PC-3 (cell line): ENCODE measurements around the gene NOM1. TPM values are rescaled to one million over a fixed set of nuclear protein-coding genes. Genes with fewer than 3 reads are reported as not detected.

Source experiments
- ATAC-seq: fragments of 200-7000 bp; cut with Tn5 transposase; 2 replicates; pipeline ENCODE4 v1.9.1; 2020; ENCODE audit warnings: mild to moderate bottlenecking, moderate library complexity
- BruUV-seq: library from RNA; stranded (reverse); fragments of 400-500 nt; replicated peaks from 2 replicates; lab custom pipeline; 2021; lab: Mats Ljungman, UMichigan
- CTCF ChIA-PET: fragments of 300-600 bp; sonication (Branson Sonifier 250); formaldehyde crosslinking; loops from one replicate; lab custom pipeline; 2022; ENCODE audit warnings: antibody characterized with exemption; lab: Charles Lee
- POLR2A ChIA-PET: fragments of 300-600 bp; sonication (Branson Sonifier 250); formaldehyde crosslinking; loops from one replicate; lab custom pipeline; 2022; ENCODE audit warnings: antibody characterized with exemption; ENCODE audit not compliant: unreplicated experiment; lab: Charles Lee
- DNase-seq: peaks from one replicate; pipeline ENCODE4 v3.0.0-alpha.2; 2015
- H2AFZ ChIP-seq: fragments of 300-600 bp; sonication (generic); 2 replicates; pipeline ENCODE4 v1.6.0; 2016; ENCODE audit warnings: antibody characterized with exemption, low read length
- H3F3A ChIP-seq: fragments of 300-600 bp; sonication (generic); one replicate; pipeline ENCODE4 v1.6.0; 2017; ENCODE audit warnings: antibody characterized with exemption, low read length, control low read depth, mild to moderate bottlenecking; ENCODE audit not compliant: unreplicated experiment
- H3K27ac ChIP-seq: fragments of 300-600 bp; sonication (generic); 2 replicates; pipeline ENCODE4 v1.5.1; 2016; ENCODE audit warnings: mild to moderate bottlenecking, low read length
- H3K27me3 ChIP-seq: fragments of 300-600 bp; sonication (generic); 2 replicates; pipeline ENCODE4 v1.6.1; 2016; ENCODE audit warnings: low read length, mixed read lengths
- H3K36me3 ChIP-seq: fragments of 300-600 bp; sonication (generic); 2 replicates; pipeline ENCODE4 v1.6.1; 2016; ENCODE audit warnings: low read depth, mixed run types, low read length, mixed read lengths
- H3K4me1 ChIP-seq: fragments of 300-600 bp; sonication (generic); 2 replicates; pipeline ENCODE4 v1.5.1; 2016; ENCODE audit warnings: low read length; ENCODE audit not compliant: insufficient read depth
- H3K4me2 ChIP-seq: fragments of 300-600 bp; sonication (generic); 2 replicates; pipeline ENCODE4 v1.6.0; 2016; ENCODE audit warnings: low read length
- H3K4me3 ChIP-seq: fragments of 300-600 bp; sonication (generic); 2 replicates; pipeline ENCODE4 v1.5.1; 2016; ENCODE audit warnings: mild to moderate bottlenecking, low read length, mixed read lengths
- H3K79me2 ChIP-seq: fragments of 300-600 bp; sonication (generic); 2 replicates; pipeline ENCODE4 v1.6.1; 2017; ENCODE audit warnings: low read length, mixed read lengths
- H3K9ac ChIP-seq: fragments of 300-600 bp; sonication (generic); 2 replicates; pipeline ENCODE4 v1.6.0; 2016; ENCODE audit warnings: mild to moderate bottlenecking, low read length
- H3K9me2 ChIP-seq: fragments of 300-600 bp; sonication (generic); replicated peaks from 2 replicates; pipeline ENCODE4 v1.6.1; 2016; ENCODE audit warnings: mixed run types, low read length, mixed read lengths
- H3K9me3 ChIP-seq: fragments of 300-600 bp; sonication (generic); 2 replicates; pipeline ENCODE4 v1.6.1; 2016; ENCODE audit warnings: low read length, mixed read lengths
- H4K20me1 ChIP-seq: fragments of 300-600 bp; sonication (generic); 2 replicates; pipeline ENCODE4 v1.6.1; 2016; ENCODE audit warnings: low read length, mixed read lengths
- EZH2 ChIP-seq: fragments of 300-600 bp; sonication (generic); IDR thresholded peaks from one replicate; pipeline ENCODE4 v1.6.1; 2017; ENCODE audit warnings: antibody characterized with exemption, mild to moderate bottlenecking, low read length; ENCODE audit not compliant: unreplicated experiment
- EZH2phosphoT487 ChIP-seq: fragments of 300-600 bp; sonication (generic); IDR thresholded peaks from 2 replicates; pipeline ENCODE4 v1.6.1; 2018; ENCODE audit warnings: mild to moderate bottlenecking, antibody characterized with exemption, low read length, borderline replicate concordance
- intact Hi-C: fragments of 100-400 bp; cut with micrococcal nuclease; formaldehyde crosslinking; loops from 2 replicates; pipeline ENCODE4 v1.9.0; 2023
- total RNA-seq: library from RNA; depleted of rRNA; stranded (reverse); fragments of >200 nt; gene quantifications from 2 replicates; pipeline ENCODE4 v1.2.3, GENCODE V29; 2014
- TF ChIP-seq, protein P1 (sequence below): fragments of 300-600 bp; sonication (generic); conservative IDR thresholded peaks from 2 replicates; pipeline ENCODE4 v1.5.1; 2017; ENCODE audit warnings: antibody characterized with exemption, low read depth, mild to moderate bottlenecking, low read length

The NOM1 gene
- total RNA-seq, 1 experiment from 2014 or later: 17.7 TPM

DNA sequence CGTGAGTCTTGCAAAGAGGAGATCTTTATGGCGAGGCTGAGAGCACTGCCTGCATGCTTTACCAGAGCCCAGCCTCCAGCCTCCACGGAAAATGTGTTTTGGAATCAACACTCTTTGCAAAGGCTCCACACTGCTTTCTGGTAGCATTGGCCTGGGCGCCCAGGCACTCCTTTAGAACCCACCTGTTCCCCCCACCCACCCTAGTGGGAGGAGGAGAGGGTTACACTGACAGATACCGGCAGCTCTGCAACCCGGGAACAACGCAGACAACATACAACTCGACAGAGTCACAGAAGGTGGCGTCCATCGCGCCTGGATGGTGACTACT, 66.5 kb downstream of the NOM1 start:
- no peak overlapping the region for H2AFZ ChIP-seq
- H3K4me1 ChIP-seq: peaks cover 13% of the 10 kb centered on the region
- ChIA-PET POLR2A (no interaction called here), CTCF (no interaction called here)
- ATAC-seq: no peak
- TF ChIP-seq, protein P1, sequence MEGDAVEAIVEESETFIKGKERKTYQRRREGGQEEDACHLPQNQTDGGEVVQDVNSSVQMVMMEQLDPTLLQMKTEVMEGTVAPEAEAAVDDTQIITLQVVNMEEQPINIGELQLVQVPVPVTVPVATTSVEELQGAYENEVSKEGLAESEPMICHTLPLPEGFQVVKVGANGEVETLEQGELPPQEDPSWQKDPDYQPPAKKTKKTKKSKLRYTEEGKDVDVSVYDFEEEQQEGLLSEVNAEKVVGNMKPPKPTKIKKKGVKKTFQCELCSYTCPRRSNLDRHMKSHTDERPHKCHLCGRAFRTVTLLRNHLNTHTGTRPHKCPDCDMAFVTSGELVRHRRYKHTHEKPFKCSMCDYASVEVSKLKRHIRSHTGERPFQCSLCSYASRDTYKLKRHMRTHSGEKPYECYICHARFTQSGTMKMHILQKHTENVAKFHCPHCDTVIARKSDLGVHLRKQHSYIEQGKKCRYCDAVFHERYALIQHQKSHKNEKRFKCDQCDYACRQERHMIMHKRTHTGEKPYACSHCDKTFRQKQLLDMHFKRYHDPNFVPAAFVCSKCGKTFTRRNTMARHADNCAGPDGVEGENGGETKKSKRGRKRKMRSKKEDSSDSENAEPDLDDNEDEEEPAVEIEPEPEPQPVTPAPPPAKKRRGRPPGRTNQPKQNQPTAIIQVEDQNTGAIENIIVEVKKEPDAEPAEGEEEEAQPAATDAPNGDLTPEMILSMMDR: no peak
- no peak for TF ChIP-seq EZH2phosphoT487
- TF ChIP-seq EZH2: no peak
- BruUV-seq: no TSS peak
- intact Hi-C loops: no loop called here
- no peaks in the 10 kb centered on the region for H3F3A ChIP-seq
- no peak for DNase-seq
- peaks cover 56% of the 10 kb centered on the region for H3K27me3 ChIP-seq
- no peaks in the 10 kb centered on the region for H4K20me1 ChIP-seq
- no peaks in the 10 kb centered on the region for H3K36me3 ChIP-seq
- H3K4me2 ChIP-seq: no peak overlapping the region
- no peak overlapping the region for H3K9ac ChIP-seq
- H3K27ac ChIP-seq: no peak overlapping the region
- H3K79me2 ChIP-seq: 0 out of 2 replicates have a peak, but pooled peaks cover 4% of the 10 kb centered on the region
- no peak overlapping the region for H3K4me3 ChIP-seq
- H3K9me3 ChIP-seq: no peaks in the 10 kb centered on the region
- no peaks in the 10 kb centered on the region for H3K9me2 ChIP-seq

DNA sequence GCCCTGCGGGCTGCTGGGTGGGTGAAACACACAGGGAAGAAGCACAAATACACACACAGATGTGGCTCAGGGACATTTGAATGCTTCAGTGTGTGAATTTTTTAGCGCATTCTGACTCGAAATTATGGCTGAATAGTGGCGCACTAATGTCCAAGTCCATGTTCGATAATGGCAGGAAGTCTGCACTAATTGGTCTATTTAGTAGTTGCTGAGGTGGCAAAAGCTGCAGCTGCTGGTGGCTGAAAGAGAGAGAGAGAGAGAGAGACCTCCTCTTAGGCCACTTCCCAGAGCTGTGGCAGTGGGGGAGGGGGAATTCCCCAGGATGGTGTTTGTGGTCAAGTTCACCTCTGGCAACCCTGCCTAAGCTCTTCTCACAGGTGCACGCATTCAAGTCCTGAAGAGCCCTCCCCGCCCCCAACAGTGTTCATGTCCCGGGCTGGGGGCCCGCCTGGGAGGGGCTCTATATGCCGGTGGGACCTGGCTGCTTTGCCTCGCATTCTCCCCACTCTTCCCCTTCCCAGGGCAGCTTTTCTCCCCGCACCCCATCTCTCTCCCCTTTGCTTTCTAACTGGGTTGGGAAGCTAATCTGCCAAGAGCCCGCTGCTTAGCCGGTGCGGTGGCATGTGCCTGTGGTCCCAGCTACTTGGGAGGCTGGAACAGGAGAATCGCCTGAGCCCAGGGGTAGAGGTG, 67.0 kb downstream of the NOM1 start:
- H4K20me1 ChIP-seq: no peaks in the 10 kb centered on the region
- H3K9me3 ChIP-seq: no peaks in the 10 kb centered on the region
- no peak overlapping the region for H3K9ac ChIP-seq
- H3K4me2 ChIP-seq: no peak overlapping the region
- CTCF ChIA-PET: no interaction called here
- H3K4me1 ChIP-seq: peaks cover 7% of the 10 kb centered on the region
- H3K27me3 ChIP-seq: peaks cover 56% of the 10 kb centered on the region
- no peak overlapping the region for H2AFZ ChIP-seq
- POLR2A ChIA-PET: no interaction called here
- no peak overlapping the region for H3K4me3 ChIP-seq
- no peaks in the 10 kb centered on the region for H3K36me3 ChIP-seq
- no peaks in the 10 kb centered on the region for H3F3A ChIP-seq
- TF ChIP-seq EZH2 (no peak), EZH2phosphoT487 (no peak)
- TF ChIP-seq, protein P1: no peak
- intact Hi-C loops: no loop called here
- ATAC-seq: no peak
- no peak overlapping the region for H3K27ac ChIP-seq
- DNase-seq: no peak
- BruUV-seq: no TSS peak
- no peaks in the 10 kb centered on the region for H3K79me2 ChIP-seq
- H3K9me2 ChIP-seq: no peaks in the 10 kb centered on the region

DNA sequence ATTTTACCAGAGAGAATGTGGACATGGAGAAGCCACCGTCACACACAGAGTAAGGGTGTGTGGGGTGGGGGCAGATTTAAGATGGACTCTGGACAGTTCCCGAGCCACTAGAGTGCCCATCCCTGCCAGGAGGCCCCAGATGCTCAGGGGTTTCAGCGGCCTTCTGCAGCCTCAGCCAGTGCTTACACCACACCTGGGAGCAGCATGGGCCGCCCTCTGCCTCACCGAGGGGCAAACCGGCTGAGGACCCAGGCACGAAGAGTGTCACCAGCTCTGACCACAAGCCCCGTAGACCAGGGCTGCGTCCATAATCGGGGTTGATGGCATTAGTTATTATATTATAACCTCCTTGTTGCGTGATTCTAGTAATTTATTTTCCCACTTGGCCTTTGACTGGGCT, 67.6 kb downstream of the NOM1 start:
- ATAC-seq (no peak), DNase-seq (no peak)
- POLR2A ChIA-PET: no interaction called here
- Histone ChIP-seq H4K20me1 (no peaks in the 10 kb centered on the region), H3K9me2 (no peaks in the 10 kb centered on the region), H3K9ac (no peak overlapping the region), H3K4me2 (no peak overlapping the region), H2AFZ (no peak overlapping the region), H3K36me3 (no peaks in the 10 kb centered on the region), H3F3A (no peaks in the 10 kb centered on the region), H3K4me3 (no peak overlapping the region), H3K9me3 (no peaks in the 10 kb centered on the region), H3K79me2 (no peaks in the 10 kb centered on the region), H3K4me1 (peaks cover under 1% of the 10 kb centered on the region; the same call in 1 of the 2 replicates), H3K27ac (no peak overlapping the region), H3K27me3 (peaks cover 56% of the 10 kb centered on the region)
- no peak for TF ChIP-seq EZH2phosphoT487
- intact Hi-C loops: no loop called here
- no TSS peak for BruUV-seq
- CTCF ChIA-PET: no interaction called here
